SK-N-SH (cell line): ENCODE results near the gene MAPKAP1.

ENCODE experiments used
- CTCF ChIP-seq: fragments of 200-600 bp; sonication (generic); IDR thresholded peaks from 2 replicates; pipeline ENCODE4 v1.6.1; 2017; ENCODE audit warnings: antibody characterized with exemption, mild to moderate bottlenecking, moderate library complexity
- EP300 ChIP-seq, 2 experiments: IDR thresholded peaks; 2 replicates each; pipeline versions ENCODE4 v1.4.0 to v1.6.1; 2012; ENCODE audit warnings: borderline replicate concordance in 1 of 2, low read depth in 1 of 2, low read length in 1 of 2
- MAX ChIP-seq: IDR thresholded peaks from 2 replicates; pipeline ENCODE4 v1.4.0; 2012; ENCODE audit warnings: low read depth
- USF1 ChIP-seq: IDR thresholded peaks from 2 replicates; pipeline ENCODE4 v1.4.0; 2012; ENCODE audit warnings: low read depth, borderline replicate concordance
- USF2 ChIP-seq: fragments of 150-350 bp; IDR thresholded peaks from 2 replicates; pipeline ENCODE4 v1.6.1; 2017; ENCODE audit warnings: antibody characterized with exemption, low read length, low read depth, borderline replicate concordance

- no peak for TF ChIP-seq CTCF
- no peak for TF ChIP-seq USF1
- no peak for TF ChIP-seq MAX
- no peak for TF ChIP-seq USF2
- no peak for TF ChIP-seq EP300 (IDR thresholded peaks at IDR 0.05; ENCODE audit: borderline replicate concordance in 1 of 2, low read depth in 1 of 2, low read length in 1 of 2)
Observed at GRCh38 chr9:125409217-125409636, 297.8 kb downstream of the MAPKAP1 start.
